GM21529 (cell line): ENCODE data around the gene KRT15.
A peak's percentile ranks its signal among the peaks of the same experiment; 100 is the strongest.

Experiments used
- ATAC-seq: cut with Tn5 transposase; IDR thresholded peaks from one replicate; pipeline ENCODE4 v1.9.1; 2021; ENCODE audit not compliant: unreplicated experiment

The KRT15 gene

GRCh38 chr17:41518789-41519449 lies at the start of gene KRT15:
KRT15 (minus strand) TSS chr17:41518890; CDS start chr17:41518827, 63 bp downstream.
- ATAC-seq, result no peak

- no peak for ATAC-seq
Observed at GRCh38 chr17:41567317-41567716, 48.6 kb upstream of the KRT15 start.

- no peak for ATAC-seq
Observed at GRCh38 chr17:41565338-41565737, 46.6 kb upstream of the KRT15 start.

- ATAC-seq, result no peak
Observed at GRCh38 chr17:41563607-41564170, 45.0 kb upstream of the KRT15 start.

GRCh38 chr17:41561554-41561953 lies 42.9 kb upstream of the KRT15 start:
- ATAC-seq, result no peak

GRCh38 chr17:41559548-41559947 lies 40.9 kb upstream of the KRT15 start:
- no peak for ATAC-seq

GRCh38 chr17:41556931-41557330 lies 38.2 kb upstream of the KRT15 start:
- ATAC-seq, result no peak

GRCh38 chr17:41556306-41556705 lies 37.6 kb upstream of the KRT15 start:
- ATAC-seq, result no peak

GRCh38 chr17:41555105-41555887 lies 36.6 kb upstream of the KRT15 start:
- ATAC-seq, result no peak

GRCh38 chr17:41553987-41554680 lies 35.4 kb upstream of the KRT15 start:
- no peak for ATAC-seq

- no peak for ATAC-seq
Observed at GRCh38 chr17:41553176-41553575, 34.5 kb upstream of the KRT15 start.

- ATAC-seq, result no peak
Observed at GRCh38 chr17:41552455-41552854, 33.8 kb upstream of the KRT15 start.

- ATAC-seq, result no peak
Observed at GRCh38 chr17:41551365-41551764, 32.7 kb upstream of the KRT15 start.

GRCh38 chr17:41549596-41550039 lies 30.9 kb upstream of the KRT15 start:
- ATAC-seq, result no peak

GRCh38 chr17:41548844-41549595 lies 30.3 kb upstream of the KRT15 start:
- peak; percentile 55 for ATAC-seq

GRCh38 chr17:41547921-41548843 lies 29.5 kb upstream of the KRT15 start:
- ATAC-seq, result no peak

- ATAC-seq, result no peak
Observed at GRCh38 chr17:41547378-41547841, 28.7 kb upstream of the KRT15 start.

- ATAC-seq, result no peak
Observed at GRCh38 chr17:41546819-41547218, 28.1 kb upstream of the KRT15 start.

- ATAC-seq, result no peak
Observed at GRCh38 chr17:41545829-41546410, 27.2 kb upstream of the KRT15 start.
